ENCODE data around the gene GMIP.

Gene GMIP

GRCh38 chr19:19581391-19581790 is 62.1 kb downstream of the GMIP start:
- no peak for DNase-seq (ENCODE audit: insufficient read length, low spot score)
- FAIRE-seq = no peak
- TF ChIP-seq POLR2A (IDR thresholded peaks at IDR 0.05; ENCODE audit: low read depth, low read length) = no peak
- TF ChIP-seq PAX5 (IDR thresholded peaks at IDR 0.05; ENCODE audit: insufficient read depth, low read length, severe bottlenecking) = no peak
- no peak for TF ChIP-seq POU2F2 (IDR thresholded peaks at IDR 0.05; ENCODE audit: low read depth, low read length)
- no peak for TF ChIP-seq POLR2AphosphoS5 (IDR thresholded peaks at IDR 0.05; ENCODE audit: low read depth, low read length)
- no peak for TF ChIP-seq SPI1 (IDR thresholded peaks at IDR 0.05; ENCODE audit: low read depth, low read length)
- no peak for TF ChIP-seq TAF1 (IDR thresholded peaks at IDR 0.05; ENCODE audit: low read depth, low read length)

DNA sequence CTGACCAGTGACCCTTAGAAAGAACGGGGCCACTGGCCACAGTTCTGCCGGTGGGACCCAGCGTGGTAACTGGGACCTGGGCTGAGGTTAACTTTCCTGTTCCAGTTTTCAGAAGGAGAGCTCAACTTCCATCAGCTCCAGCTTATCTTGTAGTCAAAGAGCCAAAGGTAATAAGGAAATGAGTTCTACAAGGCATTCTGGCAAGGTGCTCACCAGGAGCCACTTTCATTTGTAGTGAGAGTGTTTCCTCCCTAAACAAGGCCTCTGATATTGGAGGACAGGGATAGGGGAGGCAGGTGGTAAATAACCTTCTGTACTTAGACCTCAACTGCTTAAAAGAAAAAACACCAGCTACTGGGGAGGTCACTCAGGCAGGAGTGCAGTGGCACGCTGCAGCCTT is 63.0 kb downstream of the GMIP start:
- TF ChIP-seq TAF1 (IDR thresholded peaks at IDR 0.05; ENCODE audit: low read depth, low read length) (no peak), PAX5 (IDR thresholded peaks at IDR 0.05; ENCODE audit: insufficient read depth, low read length, severe bottlenecking) (no peak), POLR2A (IDR thresholded peaks at IDR 0.05; ENCODE audit: low read depth, low read length) (no peak), POLR2AphosphoS5 (IDR thresholded peaks at IDR 0.05; ENCODE audit: low read depth, low read length) (no peak), POU2F2 (IDR thresholded peaks at IDR 0.05; ENCODE audit: low read depth, low read length) (no peak), SPI1 (IDR thresholded peaks at IDR 0.05; ENCODE audit: low read depth, low read length) (no peak)
- DNase-seq (ENCODE audit: insufficient read length, low spot score) (no peak), FAIRE-seq (no peak)

GRCh38 chr19:19579533-19580361 is 63.7 kb downstream of the GMIP start:
- no peak for DNase-seq (ENCODE audit: insufficient read length, low spot score)
- TF ChIP-seq SPI1 (IDR thresholded peaks at IDR 0.05; ENCODE audit: low read depth, low read length) (no peak), POLR2AphosphoS5 (IDR thresholded peaks at IDR 0.05; ENCODE audit: low read depth, low read length) (no peak), PAX5 (IDR thresholded peaks at IDR 0.05; ENCODE audit: insufficient read depth, low read length, severe bottlenecking) (no peak), POLR2A (IDR thresholded peaks at IDR 0.05; ENCODE audit: low read depth, low read length) (no peak)
- FAIRE-seq = no peak
